HepG2 (cell line): ENCODE measurements around the gene NSF. TPM values are rescaled to one million over a fixed set of nuclear protein-coding genes. Genes with fewer than 3 reads are reported as not detected.

Experiments used
- AFF4 ChIP-seq: sonication (generic); formaldehyde crosslinking; IDR thresholded peaks from 2 replicates; pipeline ENCODE4 v1.4.0; 2020; ENCODE audit warnings: missing genetic modification reagents
- BRCA1 ChIP-seq: sonication (generic); formaldehyde crosslinking; IDR thresholded peaks from 2 replicates; pipeline ENCODE4 v1.4.0; 2020; ENCODE audit warnings: missing genetic modification reagents
- CAMTA2 ChIP-seq: sonication (generic); formaldehyde crosslinking; IDR thresholded peaks from 2 replicates; pipeline ENCODE4 v1.4.0; 2020; ENCODE audit warnings: mild to moderate bottlenecking, missing genetic modification reagents, borderline replicate concordance
- ELF4 ChIP-seq: sonication (generic); formaldehyde crosslinking; IDR thresholded peaks from 2 replicates; pipeline ENCODE4 v1.5.0; 2020; ENCODE audit warnings: missing genetic modification reagents, mild to moderate bottlenecking, moderate library complexity, borderline replicate concordance
- FLYWCH1 ChIP-seq: sonication (generic); formaldehyde crosslinking; IDR thresholded peaks from 2 replicates; pipeline ENCODE4 v1.8.1; 2023; ENCODE audit warnings: mild to moderate bottlenecking, missing genetic modification reagents
- FOXO1 ChIP-seq: sonication (generic); formaldehyde crosslinking; IDR thresholded peaks from 2 replicates; pipeline ENCODE4 v1.4.0; 2020; ENCODE audit warnings: missing genetic modification reagents
- GABPB1 ChIP-seq: IDR thresholded peaks from 2 replicates; pipeline ENCODE4 v1.6.1; 2016; ENCODE audit warnings: mild to moderate bottlenecking, missing genetic modification reagents, moderate library complexity, missing compliant biosample characterization
- GFI1 ChIP-seq: sonication (generic); formaldehyde crosslinking; IDR thresholded peaks from 2 replicates; pipeline ENCODE4 v1.5.0; 2020; ENCODE audit warnings: missing genetic modification reagents, mild to moderate bottlenecking, borderline replicate concordance
- KDM4B ChIP-seq: sonication (generic); formaldehyde crosslinking; IDR thresholded peaks from 2 replicates; pipeline ENCODE4 v1.4.0; 2020; ENCODE audit warnings: missing genetic modification reagents
- MAF1 ChIP-seq: sonication (generic); formaldehyde crosslinking; IDR thresholded peaks from 2 replicates; pipeline ENCODE4 v1.5.0; 2020; ENCODE audit warnings: missing genetic modification reagents, borderline replicate concordance
- MED1 ChIP-seq: sonication (generic); formaldehyde crosslinking; IDR thresholded peaks from 2 replicates; pipeline ENCODE4 v1.4.0; 2020; ENCODE audit warnings: missing genetic modification reagents
- NFE2L2 ChIP-seq: fragments of 150-350 bp; IDR thresholded peaks from 2 replicates; pipeline ENCODE4 v1.6.1; 2014; ENCODE audit warnings: low read length
- NONO ChIP-seq, 2 experiments: fragments of 450-650 bp in 1 of 2; sonication (generic) in 1 of 2; formaldehyde crosslinking in 1 of 2; IDR thresholded peaks in 1 of 2; conservative IDR thresholded peaks in 1 of 2; 2 replicates each; pipeline versions ENCODE4 v1.6.1 to v1.8.0; 2017 to 2022; ENCODE audit warnings: mild to moderate bottlenecking in 1 of 2, missing genetic modification reagents in 1 of 2, moderate library complexity in 1 of 2
- REL ChIP-seq: sonication (generic); formaldehyde crosslinking; conservative IDR thresholded peaks from 2 replicates; pipeline ENCODE4 v1.8.0; 2022; ENCODE audit warnings: mild to moderate bottlenecking, missing genetic modification reagents, moderate library complexity
- RELA ChIP-seq: sonication (generic); formaldehyde crosslinking; IDR thresholded peaks from 2 replicates; pipeline ENCODE4 v1.4.0; 2020; ENCODE audit warnings: missing genetic modification reagents
- ZFP36 ChIP-seq: fragments of 150-350 bp; IDR thresholded peaks from 2 replicates; pipeline ENCODE4 v1.6.1; 2018; ENCODE audit warnings: borderline replicate concordance, low read length, low read depth; ENCODE audit not compliant: partially characterized antibody
- ZFP37 ChIP-seq: sonication (generic); formaldehyde crosslinking; IDR thresholded peaks from 2 replicates; pipeline ENCODE4 v1.4.0; 2020; ENCODE audit warnings: missing genetic modification reagents, borderline replicate concordance
- ZNF234 ChIP-seq: sonication (generic); formaldehyde crosslinking; conservative IDR thresholded peaks from 2 replicates; pipeline ENCODE4 v1.5.1; 2020; ENCODE audit warnings: mild to moderate bottlenecking, missing genetic modification reagents
- ZNF530 ChIP-seq: sonication (generic); formaldehyde crosslinking; IDR thresholded peaks from 2 replicates; pipeline ENCODE4 v1.5.0; 2020; ENCODE audit warnings: low read depth, mild to moderate bottlenecking, missing genetic modification reagents
- ZNF724P ChIP-seq: sonication (generic); formaldehyde crosslinking; IDR thresholded peaks from 2 replicates; pipeline ENCODE4 v1.8.0; 2022; ENCODE audit warnings: missing genetic modification reagents, borderline replicate concordance
- ZNF761 ChIP-seq: sonication (generic); formaldehyde crosslinking; conservative IDR thresholded peaks from 2 replicates; pipeline ENCODE4 v1.4.0; 2020; ENCODE audit warnings: mild to moderate bottlenecking, missing genetic modification reagents
- ZNF83 ChIP-seq: sonication (generic); formaldehyde crosslinking; IDR thresholded peaks from 2 replicates; pipeline ENCODE4 v1.4.0; 2020; ENCODE audit warnings: missing genetic modification reagents, mild to moderate bottlenecking, borderline replicate concordance
- polyA plus RNA-seq, 8 experiments: library from polyadenylated mRNA; depleted of rRNA in 3 of 8; stranded (reverse) in 7 of 8; unstranded in 1 of 8; fragments of >200 nt; fragmentation: Illumina TruSeq in 4 of 8; extraction: Trizol in 4 of 8; gene quantifications; 2 replicates each; pipeline versions ENCODE4 v1.2.1 to v1.2.3, GENCODE V29; 2011 to 2016; ENCODE audit warnings: low read depth in 4 of 8, missing spikeins in 1 of 8, mixed read lengths in 1 of 8; ENCODE audit not compliant: insufficient read depth in 1 of 8
- total RNA-seq, 5 experiments: library from RNA; depleted of rRNA; stranded (reverse); fragments of >200 nt; fragmentation: Illumina TruSeq; extraction: Trizol; gene quantifications; 2 replicates each; pipeline ENCODE4 v1.2.3, GENCODE V29; 2016; ENCODE audit warnings: low read depth in 1 of 5
- TF ChIP-seq, protein P1 (sequence below): sonication (generic); formaldehyde crosslinking; IDR thresholded peaks from 2 replicates; pipeline ENCODE4 v1.5.0; 2020; ENCODE audit warnings: missing genetic modification reagents

The NSF gene
- total and polyA plus RNA-seq, 2 of the 13 experiments (the other 11 are each of a cell fraction or from before 2014, with no cell fraction given): 21.9 to 37.8 TPM

GRCh38 chr17:46771561-46772474 is 181.3 kb downstream of the NSF start (continued):
- TF ChIP-seq KDM4B (CRISPR knock-in tag) (peak; percentile 44; the same call in 1 of the 2 replicates), ELF4 (CRISPR knock-in tag) (no peak), RELA (no peak), ZNF530 (CRISPR knock-in tag) (no peak), ZNF761 (0 out of 2 replicates have a peak, but pooled peaks have one; percentile 40), FOXO1 (CRISPR knock-in tag) (peak; percentile 52; the same call in 1 of the 2 replicates), CAMTA2 (no peak), FLYWCH1 (CRISPR knock-in tag) (0 out of 2 replicates have a peak, but pooled peaks have one; percentile 29), BRCA1 (CRISPR knock-in tag) (no peak), ZNF724P (CRISPR knock-in tag) (no peak; the same call in 1 of the 2 replicates), GFI1 (CRISPR knock-in tag) (peak; percentile 78; the same call in 1 of the 2 replicates), ZNF83 (CRISPR knock-in tag) (no peak), GABPB1 (CRISPR knock-in tag) (peak; percentile 85), MED1 (CRISPR knock-in tag) (peak; percentile 84), REL (CRISPR knock-in tag) (no peak; the same call in 1 of the 2 replicates), AFF4 (CRISPR knock-in tag) (no peak), NONO (IDR thresholded peaks at IDR 0.05) (no peak), NONO (CRISPR knock-in tag; conservative IDR thresholded peaks at IDR 0.05) (peak; percentile 91), MAF1 (peak; percentile 89; the same call in 1 of the 2 replicates), NFE2L2 (no peak), ZFP37 (peak; percentile 80; the same call in 1 of the 2 replicates), ZFP36 (no peak), ZNF234 (CRISPR knock-in tag) (peak; percentile 87; the same call in 1 of the 2 replicates)
- TF ChIP-seq, protein P1, sequence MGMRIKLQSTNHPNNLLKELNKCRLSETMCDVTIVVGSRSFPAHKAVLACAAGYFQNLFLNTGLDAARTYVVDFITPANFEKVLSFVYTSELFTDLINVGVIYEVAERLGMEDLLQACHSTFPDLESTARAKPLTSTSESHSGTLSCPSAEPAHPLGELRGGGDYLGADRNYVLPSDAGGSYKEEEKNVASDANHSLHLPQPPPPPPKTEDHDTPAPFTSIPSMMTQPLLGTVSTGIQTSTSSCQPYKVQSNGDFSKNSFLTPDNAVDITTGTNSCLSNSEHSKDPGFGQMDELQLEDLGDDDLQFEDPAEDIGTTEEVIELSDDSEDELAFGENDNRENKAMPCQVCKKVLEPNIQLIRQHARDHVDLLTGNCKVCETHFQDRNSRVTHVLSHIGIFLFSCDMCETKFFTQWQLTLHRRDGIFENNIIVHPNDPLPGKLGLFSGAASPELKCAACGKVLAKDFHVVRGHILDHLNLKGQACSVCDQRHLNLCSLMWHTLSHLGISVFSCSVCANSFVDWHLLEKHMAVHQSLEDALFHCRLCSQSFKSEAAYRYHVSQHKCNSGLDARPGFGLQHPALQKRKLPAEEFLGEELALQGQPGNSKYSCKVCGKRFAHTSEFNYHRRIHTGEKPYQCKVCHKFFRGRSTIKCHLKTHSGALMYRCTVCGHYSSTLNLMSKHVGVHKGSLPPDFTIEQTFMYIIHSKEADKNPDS (CRISPR knock-in tag): no peak
